ENCODE data around the gene JAZF1.

GRCh38 chr7:28076423-28077200 is 104.0 kb downstream of the JAZF1 start:
- no peak for TF ChIP-seq CTCF (IDR thresholded peaks at IDR 0.05; ENCODE audit: insufficient read depth, low read length, poor library complexity, severe bottlenecking)
- no peak for TF ChIP-seq EZH2phosphoT487 (conservative IDR thresholded peaks at IDR 0.05; ENCODE audit: low read length)

Measured in SU-DHL-6 (cell line).